Measurements from ENCODE around the gene CLK2.
"Not testable (repeated sequence)": the region's sequence is repeated elsewhere in the genome, so short reads cannot be mapped to it uniquely, and the experiment has no call there.

Gene CLK2

DNA sequence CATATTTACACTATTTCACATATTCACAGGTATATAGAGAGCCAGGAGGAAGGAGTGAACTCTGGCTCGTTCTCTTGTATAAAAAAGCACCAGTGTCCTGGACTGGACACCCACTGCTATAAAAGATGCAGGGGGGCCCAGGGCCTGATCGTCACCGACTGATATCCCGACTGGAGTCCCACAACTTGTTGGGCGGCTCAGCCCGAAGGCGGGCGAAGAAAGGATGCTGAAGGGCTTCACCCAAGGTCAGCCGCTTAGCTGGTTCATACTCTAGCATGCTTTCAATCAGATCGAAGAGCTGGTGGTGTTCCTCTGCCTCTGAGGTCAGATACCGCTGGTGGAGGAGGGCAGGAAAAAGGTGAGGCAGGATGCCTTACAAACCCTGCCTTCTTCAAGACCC lies 10.2 kb downstream of the CLK2 start:
- DNase-seq: no peak

DNA sequence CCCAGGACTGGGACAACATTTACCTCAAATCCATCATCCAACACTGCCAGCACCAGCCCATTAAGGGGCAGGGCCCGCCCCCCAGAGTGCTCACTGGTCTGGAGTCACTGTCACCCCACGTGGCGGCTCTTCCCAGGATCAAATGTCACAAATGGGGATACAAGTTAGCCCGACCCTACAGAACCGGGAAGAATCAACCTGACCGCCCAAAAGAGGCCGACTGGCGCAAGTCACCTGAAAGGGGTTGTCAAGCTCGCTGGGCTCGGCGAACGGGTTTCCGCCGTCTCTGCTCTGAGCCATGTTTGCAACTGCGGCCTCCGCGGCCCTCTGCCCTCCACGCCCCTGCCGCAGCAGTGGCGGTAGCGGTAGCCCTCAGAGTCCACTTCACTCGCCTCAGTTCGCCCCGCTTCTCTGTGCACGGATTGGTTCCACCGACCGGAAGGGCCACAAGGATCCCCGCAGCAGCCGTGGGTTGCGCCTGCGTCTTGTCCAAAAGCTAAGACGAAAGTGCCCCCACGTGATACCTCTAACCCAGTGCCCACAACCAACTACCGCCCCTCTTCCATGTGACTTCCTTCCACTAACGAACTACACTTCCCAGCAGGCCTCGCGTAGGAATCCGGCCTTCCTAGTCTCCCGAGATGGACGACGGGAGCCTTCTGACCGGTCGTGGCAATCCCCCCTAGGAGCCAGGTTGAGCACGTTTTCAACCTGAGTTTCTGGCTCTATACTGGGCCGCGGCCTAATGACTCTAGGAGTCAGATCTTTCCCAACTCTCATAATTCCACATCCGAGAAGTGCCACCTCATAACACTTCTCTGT lies 11.2 kb downstream of the CLK2 start, which contains the start of gene SCAMP3:
SCAMP3 (minus strand) TSS at position 509 of the 822 bp plus-strand sequence; CDS start at position 300, 209 bp downstream.
- peak; percentile 96 for DNase-seq

DNA sequence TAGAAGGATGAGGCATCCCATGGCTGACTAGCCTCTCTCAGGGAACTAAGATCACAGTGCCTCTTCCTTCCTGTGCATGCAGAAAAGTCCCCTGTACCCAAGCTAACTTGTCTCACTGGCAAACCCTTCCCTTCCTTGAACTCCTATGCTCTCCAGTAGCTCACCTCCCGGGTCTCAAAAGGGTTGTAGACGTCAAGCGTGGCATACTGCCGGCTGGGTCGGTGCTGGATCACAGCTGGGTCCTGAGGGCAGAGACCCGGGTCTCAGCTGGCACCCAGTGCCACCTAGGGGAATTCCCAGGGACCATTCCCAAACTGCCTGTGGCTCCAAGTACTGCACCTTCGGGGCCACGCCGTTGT lies 11.8 kb downstream of the CLK2 start:
- DNase-seq: peak; percentile 51

DNA sequence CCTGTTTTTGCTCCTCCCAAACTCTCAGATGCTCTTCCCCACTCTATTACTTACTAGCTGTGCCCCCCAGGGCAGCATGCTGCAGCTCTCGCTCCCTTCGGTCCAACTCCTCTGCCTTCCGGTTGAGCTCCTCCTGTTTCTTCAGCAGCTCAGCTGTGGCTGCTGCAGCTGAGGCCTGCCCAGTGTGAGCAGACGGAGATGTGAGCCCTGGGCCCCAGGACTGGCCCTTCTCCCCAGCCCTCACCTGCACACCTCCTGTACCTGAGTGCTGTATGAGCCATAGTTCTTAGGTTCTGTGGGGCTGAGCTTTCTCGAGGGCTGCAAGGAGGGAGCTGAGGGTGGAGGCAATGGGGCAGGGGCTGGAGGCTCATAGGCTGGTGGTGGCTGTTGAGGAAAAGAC lies 13.0 kb downstream of the CLK2 start:
- no peak for DNase-seq

DNA sequence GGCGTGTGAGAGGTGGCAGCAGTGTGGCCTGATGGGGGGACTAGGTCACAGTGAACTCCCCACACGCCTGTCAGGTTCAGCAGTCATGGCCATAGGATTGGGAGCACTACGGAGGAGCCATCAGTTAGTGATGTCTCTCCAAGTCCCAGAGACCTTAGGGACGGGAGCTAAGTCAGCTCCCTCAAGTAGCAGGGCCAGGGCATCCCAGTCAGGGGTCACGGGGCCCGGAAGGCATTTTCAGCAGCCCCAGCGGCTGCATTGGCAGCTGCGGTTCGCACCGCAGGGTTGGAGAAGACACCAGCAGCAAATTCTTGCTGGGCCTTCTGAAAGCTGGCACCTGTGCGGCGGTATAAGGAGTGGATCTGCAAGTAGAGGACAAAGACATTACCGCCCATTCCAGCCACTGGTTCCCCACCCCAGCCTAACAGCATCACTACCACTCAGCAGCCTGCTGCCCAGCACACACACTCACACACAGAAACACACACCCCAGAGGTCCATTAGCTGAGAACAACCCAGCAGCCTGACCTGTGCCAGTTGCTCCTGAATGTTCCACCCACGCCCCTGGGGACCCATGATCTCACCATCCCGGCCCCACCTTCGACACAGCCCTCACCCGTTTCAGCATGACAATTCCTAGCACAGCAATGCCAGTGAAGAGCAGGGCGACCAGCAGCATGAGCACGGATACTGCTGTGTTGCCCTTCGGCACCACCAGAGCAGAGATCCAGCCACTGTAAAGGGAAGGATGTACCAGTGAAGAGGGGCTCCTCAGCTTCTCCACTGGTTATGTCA lies 17.0 kb downstream of the CLK2 start:
- DNase-seq: no peak

DNA sequence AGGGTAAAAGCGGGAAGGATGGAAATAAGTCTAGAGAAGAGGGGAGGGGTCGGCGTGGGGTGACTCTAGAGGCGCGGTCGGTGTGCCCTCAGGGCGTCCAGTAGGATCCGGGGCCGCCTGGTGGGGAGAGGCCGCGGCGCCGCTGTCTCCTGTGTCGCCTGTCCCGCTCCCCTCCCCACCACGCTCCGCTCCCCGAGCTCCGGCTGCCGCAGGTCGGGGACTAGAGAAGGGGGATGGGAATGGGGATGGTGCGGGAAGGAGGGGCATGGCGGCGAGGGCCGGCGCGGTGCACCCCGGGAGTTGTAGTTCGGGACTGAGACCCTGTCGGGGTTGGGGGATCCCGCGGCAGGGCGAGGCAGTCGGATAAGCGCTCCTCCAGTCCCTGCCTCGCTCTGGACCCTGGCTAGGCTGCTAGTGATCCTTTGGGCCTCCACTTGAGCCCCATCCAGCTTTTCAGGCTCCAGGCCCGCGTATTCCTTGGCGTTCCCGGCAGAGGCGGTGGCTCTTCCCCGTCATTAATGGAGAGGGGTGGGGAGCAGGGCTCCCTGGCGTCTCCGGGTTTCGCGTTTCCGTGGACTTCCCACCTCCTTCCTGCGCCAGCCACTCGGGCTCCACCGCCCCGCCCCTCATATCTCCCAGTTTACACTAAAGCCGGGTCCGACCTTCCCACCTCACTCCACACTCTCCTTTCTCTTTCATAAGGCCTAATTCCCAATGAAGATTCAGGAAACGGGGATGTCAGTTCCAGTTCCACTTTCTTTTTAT lies 17.9 kb downstream of the CLK2 start, which contains the start of gene ENTREP3:
ENTREP3 (minus strand) TSS at position 241 of the 765 bp plus-strand sequence. CDS start 606 bp downstream, outside the sequence.
- DNase-seq: peak; percentile 89

DNA sequence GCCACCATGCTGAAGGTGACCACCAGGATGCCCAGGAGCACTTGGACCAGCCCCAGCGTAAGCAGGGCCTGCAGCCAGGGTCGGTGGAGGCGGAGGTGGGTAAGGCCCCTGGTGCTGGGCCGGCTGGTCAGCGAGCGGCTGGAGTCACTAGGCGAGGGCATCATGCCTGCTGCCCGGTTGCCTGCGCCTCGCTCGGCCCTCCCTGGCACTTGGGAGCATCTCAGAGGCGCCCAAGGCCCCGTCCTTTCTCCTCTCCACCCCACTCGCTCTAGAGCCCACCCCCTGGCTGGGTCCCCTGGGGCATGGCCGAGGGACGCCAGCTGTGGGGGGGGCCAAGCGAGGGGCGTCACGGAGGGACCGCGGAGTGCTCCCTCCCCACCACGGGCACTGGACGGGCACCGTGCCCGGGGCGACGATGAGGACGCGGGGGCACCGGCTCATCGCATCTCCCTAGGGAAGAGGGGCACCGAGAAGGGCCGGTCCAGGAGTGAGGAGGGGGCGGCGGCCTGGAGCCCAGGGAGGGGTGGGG lies 18.5 kb downstream of the CLK2 start:
- no peak for DNase-seq

DNA sequence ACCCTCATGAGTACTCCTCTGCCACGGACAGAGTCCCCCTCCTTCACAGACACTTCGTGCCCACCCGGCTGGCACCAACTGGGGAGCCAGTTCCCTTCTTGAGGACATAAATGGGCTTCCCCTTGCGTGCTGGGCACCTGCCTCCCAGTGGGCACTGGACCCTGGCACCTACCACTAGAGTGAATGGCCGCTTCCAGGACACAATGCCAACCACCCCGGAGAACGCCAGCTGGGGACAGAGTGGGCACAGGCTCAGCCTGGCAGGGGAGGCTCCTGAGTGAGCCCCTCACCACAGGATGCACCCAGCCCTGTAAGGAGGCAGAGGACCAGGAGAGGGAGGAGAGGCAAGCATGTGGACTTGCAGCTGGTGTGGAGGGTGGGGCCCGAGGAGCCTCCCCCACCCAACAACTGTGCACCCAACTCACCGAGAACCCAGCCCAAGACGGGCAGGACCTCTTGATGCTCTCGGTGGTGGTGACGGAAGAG lies 19.0 kb downstream of the CLK2 start:
- DNase-seq: no peak

DNA sequence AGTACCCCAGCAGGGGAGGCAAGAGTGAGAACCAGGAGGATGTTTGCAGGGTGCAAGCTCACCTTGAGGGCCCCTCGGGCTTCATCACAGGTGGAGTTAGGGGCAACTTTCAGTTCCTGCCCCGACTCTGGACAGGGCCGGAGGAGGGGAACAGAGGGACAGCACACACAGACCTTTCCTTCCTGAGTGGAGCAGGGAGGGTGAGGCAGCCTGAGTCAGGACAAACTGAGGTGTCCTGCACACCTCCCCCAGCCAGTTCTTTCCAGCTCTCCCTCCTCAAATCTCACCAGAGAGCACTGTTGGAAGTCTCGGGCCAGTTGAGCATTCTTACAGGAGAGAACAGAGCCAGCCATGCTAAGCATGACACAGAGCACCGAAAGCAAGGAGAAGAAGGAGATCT lies 19.5 kb downstream of the CLK2 start:
- DNase-seq: no peak

DNA sequence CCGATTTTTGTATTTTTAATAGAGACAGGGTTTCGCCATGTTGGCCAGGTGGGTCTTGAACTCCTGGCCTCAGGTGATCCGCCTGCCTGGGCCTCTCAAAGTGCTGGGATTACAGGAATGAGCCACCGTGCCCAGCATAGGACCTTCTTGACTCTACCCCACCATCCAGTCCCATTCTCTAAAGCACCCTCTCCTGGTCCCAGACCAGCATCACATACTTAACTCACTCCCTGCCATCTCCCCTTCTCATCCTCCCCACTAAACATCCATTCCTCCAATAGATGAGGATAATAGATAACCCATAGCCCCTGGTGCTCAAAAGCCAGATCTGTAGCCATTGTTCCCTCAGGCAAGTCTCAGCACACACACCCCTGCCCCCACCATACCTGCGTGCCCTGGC lies 20.1 kb downstream of the CLK2 start:
- DNase-seq: no peak

DNA sequence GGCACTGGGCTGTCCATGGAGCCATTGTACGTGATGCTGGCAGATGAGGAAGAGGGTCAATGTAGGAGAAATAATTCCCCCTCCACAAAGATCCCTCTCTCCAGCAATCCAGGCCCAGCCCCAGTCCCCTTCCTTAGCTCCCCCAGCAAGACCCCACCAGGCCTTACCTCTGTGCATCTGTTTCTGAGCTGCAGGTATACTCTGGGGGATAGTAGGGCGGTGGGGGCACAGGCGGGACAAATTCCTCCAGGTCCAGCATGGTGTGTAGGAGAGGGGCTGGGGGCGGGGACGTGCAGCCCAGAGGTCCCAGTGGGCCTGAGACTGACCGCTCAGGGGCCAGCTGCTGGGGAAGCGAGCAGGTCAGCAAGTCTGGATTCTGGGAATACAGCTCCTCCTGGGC lies 21.7 kb downstream of the CLK2 start:
- DNase-seq: no peak

DNA sequence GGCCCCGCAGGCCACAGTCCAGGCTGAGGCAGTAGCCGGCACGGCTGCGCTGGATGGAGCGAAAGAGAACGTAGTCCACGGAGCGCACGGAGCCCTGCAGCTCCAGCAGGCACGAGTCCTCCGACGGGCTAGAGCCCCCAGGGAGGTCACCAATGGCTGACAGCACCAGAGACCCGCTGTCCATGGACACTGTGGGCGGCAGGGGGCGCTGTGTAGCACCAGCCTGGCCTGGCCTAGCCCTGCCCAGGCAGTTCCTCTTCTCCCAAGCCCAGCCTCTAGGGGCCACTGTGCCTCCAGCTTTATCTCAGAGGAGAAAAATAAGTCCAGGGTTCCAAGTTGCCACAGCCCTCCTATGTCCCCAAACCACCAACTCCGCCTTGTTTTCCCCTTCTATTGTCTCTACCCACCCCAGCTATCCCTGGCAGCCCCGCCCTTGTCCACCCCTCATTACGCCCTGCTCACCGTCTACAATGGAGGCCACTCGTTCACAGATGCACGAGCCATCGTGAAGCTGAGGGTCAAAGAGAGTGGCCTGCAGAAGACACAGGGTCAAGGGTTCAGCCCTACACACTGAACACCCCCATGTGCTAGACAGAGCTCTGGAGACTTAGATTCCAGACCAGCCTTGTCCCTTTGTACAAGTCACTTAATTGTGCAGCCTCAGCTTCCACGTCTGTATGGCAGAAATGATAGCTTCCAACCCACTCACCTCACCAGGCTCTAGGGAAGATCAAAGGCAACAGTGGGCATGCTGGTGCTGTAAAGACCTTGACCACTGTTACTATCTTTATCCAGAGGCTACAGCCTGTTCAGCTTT lies 22.5 kb downstream of the CLK2 start:
- DNase-seq: peak; percentile 98

DNA sequence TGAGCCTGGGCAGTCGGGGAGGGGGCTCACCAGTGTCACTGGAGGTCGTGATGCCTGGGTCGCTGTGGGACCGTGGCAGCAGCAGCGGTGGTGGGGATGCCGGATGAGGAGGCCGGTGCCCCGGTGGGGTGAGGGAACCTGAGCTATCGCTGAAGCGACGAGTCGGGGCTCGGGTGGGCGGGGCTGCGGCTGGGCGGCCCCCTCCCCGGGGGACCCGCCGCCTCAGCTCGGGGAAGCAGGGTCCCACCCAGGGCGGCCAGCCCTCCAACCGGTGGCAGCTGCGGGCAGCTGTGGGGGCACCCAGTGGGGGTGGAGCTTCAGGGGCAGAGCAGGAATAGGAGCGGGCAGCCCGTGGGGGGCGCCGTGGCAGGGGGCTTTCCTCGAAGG lies 23.1 kb downstream of the CLK2 start:
- DNase-seq: no peak

DNA sequence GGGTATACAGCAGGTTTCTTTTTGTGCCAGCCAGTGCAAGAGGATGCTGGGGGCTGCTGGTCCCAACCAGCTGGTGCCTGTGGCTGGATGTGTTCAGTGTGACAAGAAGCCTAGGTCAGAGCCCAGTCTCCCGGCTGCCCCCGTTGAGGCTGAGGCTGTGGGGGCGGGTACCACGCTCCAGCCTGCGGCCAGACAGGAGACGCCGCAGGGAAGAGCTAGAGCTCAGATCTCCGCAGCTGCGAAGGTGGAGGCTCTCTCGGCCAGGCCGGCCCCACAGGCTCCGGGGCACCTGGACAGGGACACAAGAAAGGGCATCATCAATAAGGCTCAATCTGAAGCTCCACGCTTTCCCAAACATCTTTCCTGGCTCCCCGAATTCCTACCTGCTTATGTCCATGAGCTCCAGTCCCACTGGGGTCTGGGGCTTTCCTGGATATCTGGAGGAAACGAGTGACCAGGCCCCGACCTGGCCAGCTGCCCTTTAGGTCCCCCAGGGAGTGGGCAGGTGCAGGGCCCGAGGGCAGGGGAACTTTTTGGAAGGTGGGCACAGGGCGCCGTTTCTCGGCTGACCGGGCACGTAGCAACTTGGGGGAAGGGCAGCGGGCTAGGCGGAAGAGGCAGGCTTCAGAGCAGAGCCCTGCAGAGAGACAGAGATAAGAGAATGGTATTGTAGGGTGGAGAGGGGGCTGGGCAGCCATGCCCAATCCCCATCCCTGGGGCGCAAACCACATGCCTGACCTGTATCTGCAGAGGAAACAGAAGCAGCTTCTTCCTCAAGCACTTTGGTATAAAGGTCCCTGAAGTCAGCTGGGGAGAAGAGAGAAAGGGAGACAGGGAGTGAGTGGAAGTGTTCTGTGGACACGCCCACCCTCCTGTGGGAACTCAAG lies 25.4 kb downstream of the CLK2 start:
- DNase-seq: no peak

DNA sequence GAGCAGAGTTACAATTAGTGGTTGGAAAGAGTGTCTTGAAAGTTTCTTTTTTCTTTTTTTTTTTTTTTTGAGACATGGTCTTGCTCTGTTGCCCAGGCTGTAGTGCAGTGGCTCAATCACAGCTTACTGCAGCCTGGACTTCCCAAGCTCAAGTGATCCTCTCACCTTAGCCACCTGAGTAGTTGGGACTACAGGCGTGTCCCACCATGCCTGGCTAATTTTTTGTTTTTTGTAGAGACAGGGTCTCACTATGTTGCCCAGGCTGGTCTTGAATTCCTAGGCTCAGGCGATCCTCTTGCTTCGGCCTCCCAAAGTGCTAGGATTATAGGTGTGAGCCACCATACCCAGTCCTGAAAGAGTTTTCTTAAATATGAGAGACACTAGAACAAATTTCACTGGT lies 26.5 kb downstream of the CLK2 start:
- DNase-seq: not testable (repeated sequence)

DNA sequence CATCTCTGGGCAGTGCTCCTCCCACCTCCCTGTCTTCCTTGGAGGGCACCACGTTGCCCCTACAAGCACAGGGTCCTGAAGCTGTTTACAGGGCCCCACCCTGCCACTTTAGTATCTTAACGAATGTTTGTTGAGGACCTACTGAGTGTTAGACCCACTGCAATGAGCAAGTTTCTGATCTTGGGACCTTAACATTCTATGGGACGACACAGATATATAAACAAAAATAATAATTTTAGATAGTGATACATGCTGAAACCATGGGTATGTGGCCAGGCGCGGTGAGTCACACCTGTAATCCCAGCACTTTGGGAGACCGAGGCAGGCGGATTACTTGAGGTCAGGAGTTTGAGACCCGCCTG lies 28.2 kb downstream of the CLK2 start:
- no peak for DNase-seq

DNA sequence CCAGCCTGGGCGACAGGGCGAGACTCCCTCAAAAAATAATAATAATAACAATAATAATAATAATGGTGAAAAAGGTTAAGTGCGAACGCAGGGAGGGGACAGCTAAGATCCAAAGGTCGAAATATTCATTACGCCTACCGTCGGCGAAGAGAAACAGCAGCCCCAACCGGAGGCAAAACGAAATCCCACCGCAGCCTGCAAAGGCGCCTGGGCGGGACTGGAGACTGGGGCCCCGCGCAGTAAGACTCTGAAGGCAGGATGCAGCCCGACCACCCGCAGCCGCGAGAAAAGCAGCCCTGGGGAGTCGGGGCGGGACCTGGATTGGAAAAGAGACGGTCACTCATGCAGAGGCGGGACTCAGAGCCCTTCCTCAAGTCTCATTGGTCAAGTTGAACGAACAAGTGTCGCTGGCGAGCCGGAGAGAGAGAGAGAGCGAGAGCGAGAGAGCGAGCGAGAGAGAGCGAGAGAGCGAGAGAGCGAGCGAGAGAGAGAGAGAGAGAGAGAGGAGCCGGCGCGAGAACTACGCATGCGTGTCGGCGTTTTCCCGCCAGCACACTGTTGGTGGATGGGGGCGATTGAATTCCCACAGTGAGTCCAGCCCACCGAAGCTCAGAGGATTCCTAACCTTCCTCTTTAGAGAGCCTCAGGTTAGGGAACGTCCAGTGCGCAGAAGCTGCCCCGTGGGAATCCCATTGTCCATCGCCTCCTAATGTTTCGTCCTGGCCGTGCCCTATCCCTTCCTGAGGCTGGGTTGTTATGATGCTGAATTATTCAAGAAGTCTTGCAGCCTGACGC lies 28.7 kb downstream of the CLK2 start:
- DNase-seq: peak; percentile 99

DNA sequence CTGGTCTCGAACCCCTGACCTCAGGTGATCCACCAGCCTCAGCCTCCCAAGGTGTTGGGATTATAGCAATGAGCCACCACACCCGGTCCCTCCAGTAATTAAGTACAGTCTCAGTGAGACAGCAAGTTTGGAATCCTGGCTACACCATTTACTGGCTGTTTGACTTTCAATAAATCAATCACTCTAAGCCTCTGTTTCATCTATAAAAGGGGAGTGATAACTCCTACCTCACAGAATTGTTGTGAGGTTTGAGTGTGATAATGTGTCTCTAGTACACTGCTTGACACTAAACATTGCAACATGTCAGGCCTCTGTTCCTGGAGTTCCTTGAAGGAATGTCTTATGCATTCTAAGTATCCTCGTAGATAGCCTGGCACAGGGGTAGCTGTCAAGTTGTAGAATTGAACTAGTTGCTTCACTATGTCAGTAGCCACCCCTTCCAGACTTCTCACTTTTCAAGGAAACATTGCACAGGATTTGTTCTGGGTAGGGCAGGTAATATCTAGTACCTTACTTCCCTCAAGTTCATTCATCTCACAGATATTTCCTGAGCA lies 30.4 kb downstream of the CLK2 start:
- DNase-seq: no peak

DNA sequence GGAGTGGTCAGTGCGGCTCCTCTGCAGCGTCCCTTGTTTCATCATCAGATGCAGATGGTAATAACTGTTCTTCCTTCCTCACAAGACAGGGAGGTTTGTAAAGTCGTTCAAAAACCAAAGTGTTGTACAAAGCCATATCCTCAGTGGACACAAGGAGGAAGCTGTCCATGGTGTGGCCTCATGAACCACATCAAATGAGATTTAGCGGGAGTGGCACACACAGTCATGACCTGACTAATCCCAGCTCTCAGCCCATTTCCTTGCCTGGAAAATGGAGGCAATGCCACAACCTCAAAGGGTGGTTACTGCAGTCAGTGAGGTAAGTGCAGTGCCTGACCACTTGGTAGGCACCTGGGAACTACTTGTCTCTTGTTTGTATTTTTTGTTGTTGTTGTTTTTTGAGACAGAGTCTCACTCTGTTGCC lies 31.5 kb downstream of the CLK2 start:
- peak; percentile 41 for DNase-seq
